GM12878 (cell line): ENCODE results near the gene GBGT1. TPM values are rescaled to one million over a fixed set of nuclear protein-coding genes. Genes with fewer than 3 reads are reported as not detected.

ENCODE experiments used
- ATAC-seq: fragments of 200-7000 bp; cut with Tn5 transposase; 3 replicates; pipeline ENCODE4 v1.9.1; 2020; ENCODE audit warnings: mild to moderate bottlenecking, moderate library complexity
- BruUV-seq: library from RNA; stranded (reverse); fragments of 400-500 nt; replicated peaks from 2 replicates; lab custom pipeline; 2021; lab: Mats Ljungman, UMichigan
- CTCF ChIA-PET: fragments of 300-600 bp; sonication (Branson Sonifier 250); formaldehyde crosslinking; extraction: SDS; loops from one replicate; lab custom pipeline; 2021; ENCODE audit warnings: inconsistent platforms; lab: Yijun Ruan, JAX
- POLR2A ChIA-PET: fragments of 350-600 bp; formaldehyde crosslinking; extraction: SDS; loops from one replicate; lab custom pipeline; 2021; ENCODE audit warnings: inconsistent platforms; lab: Charles Lee
- RAD21 ChIA-PET: fragments of 300-600 bp; sonication (Branson Sonifier 250); formaldehyde crosslinking; loops from one replicate; lab custom pipeline; 2023; ENCODE audit warnings: antibody characterized with exemption; ENCODE audit not compliant: unreplicated experiment; lab: Charles Lee
- SMC1A ChIA-PET: fragments of 300-600 bp; sonication (Branson Sonifier 250); formaldehyde crosslinking; loops from one replicate; lab custom pipeline; 2023; ENCODE audit not compliant: unreplicated experiment, uncharacterized antibody; lab: Charles Lee
- DNase-seq: peaks from one replicate; pipeline ENCODE4 v3.0.0-alpha.2; 2011; ENCODE audit warnings: low read depth, low spot score
- FAIRE-seq: peaks from 3 replicates; lab custom pipeline; 2011; peaks lifted over from hg19 to GRCh38; lab: Jason Lieb, UNC
- H2AFZ ChIP-seq: 2 replicates; pipeline ENCODE4 v1.6.0; 2011; ENCODE audit warnings: low read depth, low read length, control low read depth; ENCODE audit not compliant: control insufficient read depth
- H3K27ac ChIP-seq: 2 replicates; pipeline ENCODE4 v1.5.1; 2011; ENCODE audit warnings: control low read depth; ENCODE audit not compliant: control insufficient read depth, insufficient read depth
- H3K27me3 ChIP-seq, 2 experiments: replicated peaks in 1 of 2; 2 replicates each; pipeline versions ENCODE4 v1.6.0 to v1.6.1; 2011; ENCODE audit warnings: low read length in 1 of 2; ENCODE audit not compliant: control insufficient read depth in 2 of 2, insufficient read depth in 2 of 2
- H3K36me3 ChIP-seq, 2 experiments: 2 replicates each; pipeline ENCODE4 v1.5.1; 2011; ENCODE audit warnings: low read length in 1 of 2; ENCODE audit not compliant: control insufficient read depth in 2 of 2, insufficient read depth in 2 of 2
- H3K4me1 ChIP-seq: 2 replicates; pipeline ENCODE4 v1.6.1; 2011; ENCODE audit warnings: mild to moderate bottlenecking, low read length, moderate library complexity, mixed read lengths; ENCODE audit not compliant: control insufficient read depth, insufficient read depth
- H3K4me2 ChIP-seq: 2 replicates; pipeline ENCODE4 v1.6.0; 2011; ENCODE audit warnings: control low read depth; ENCODE audit not compliant: control insufficient read depth, insufficient read depth
- H3K4me3 ChIP-seq: fragments of 200-600 bp; sonication (generic); 2 replicates; pipeline ENCODE4 v1.5.1; 2016
- H3K79me2 ChIP-seq: 2 replicates; pipeline ENCODE4 v1.6.0; 2011; ENCODE audit warnings: low read length; ENCODE audit not compliant: control insufficient read depth, insufficient read depth
- H3K9ac ChIP-seq: 2 replicates; pipeline ENCODE4 v1.8.0; 2011; ENCODE audit warnings: low read length, control low read depth, mixed read lengths; ENCODE audit not compliant: control insufficient read depth, insufficient read depth
- H3K9me3 ChIP-seq: replicated peaks from 3 replicates; pipeline ENCODE4 v1.5.1; 2011; ENCODE audit warnings: mild to moderate bottlenecking, low read length; ENCODE audit not compliant: control insufficient read depth, insufficient read depth
- H4K20me1 ChIP-seq: 2 replicates; pipeline ENCODE4 v1.6.0; 2011; ENCODE audit not compliant: control insufficient read depth, insufficient read depth
- CREM ChIP-seq: IDR thresholded peaks from 2 replicates; pipeline ENCODE4 v1.6.1; 2014; ENCODE audit warnings: antibody characterized with exemption, low read depth
- FOXK2 ChIP-seq: fragments of 450-650 bp; IDR thresholded peaks from 2 replicates; pipeline ENCODE4 v1.6.1; 2017; ENCODE audit warnings: mild to moderate bottlenecking, moderate library complexity
- GABPA ChIP-seq: IDR thresholded peaks from 2 replicates; pipeline ENCODE4 v1.6.1; 2014; ENCODE audit warnings: antibody characterized with exemption, low read depth, mild to moderate bottlenecking, inconsistent platforms
- JUNB ChIP-seq: IDR thresholded peaks from 2 replicates; pipeline ENCODE4 v1.6.1; 2016; ENCODE audit warnings: antibody characterized with exemption, mild to moderate bottlenecking
- MEF2B ChIP-seq: fragments of 450-650 bp; IDR thresholded peaks from 2 replicates; pipeline ENCODE4 v1.6.1; 2018; ENCODE audit warnings: mild to moderate bottlenecking, moderate library complexity; ENCODE audit not compliant: partially characterized antibody, poor library complexity, severe bottlenecking
- MYC ChIP-seq: IDR thresholded peaks from 2 replicates; pipeline ENCODE4 v1.6.1; 2011; ENCODE audit warnings: mild to moderate bottlenecking, low read length, moderate library complexity, inconsistent platforms; ENCODE audit not compliant: insufficient read depth, insufficient replicate concordance, insufficient read length, severe bottlenecking
- NFIC ChIP-seq: IDR thresholded peaks from 2 replicates; pipeline ENCODE4 v1.6.1; 2012; ENCODE audit warnings: low read depth, mild to moderate bottlenecking, inconsistent platforms, low read length, moderate library complexity
- PAX5 ChIP-seq: IDR thresholded peaks from 2 replicates; pipeline ENCODE4 v1.6.1; 2011; ENCODE audit warnings: low read depth, low read length, borderline replicate concordance
- PKNOX1 ChIP-seq: fragments of 450-650 bp; IDR thresholded peaks from 2 replicates; pipeline ENCODE4 v1.6.1; 2016; ENCODE audit warnings: mild to moderate bottlenecking
- POLR2AphosphoS2 ChIP-seq: IDR thresholded peaks from 2 replicates; pipeline ENCODE4 v1.6.1; 2011; ENCODE audit warnings: low read depth, mild to moderate bottlenecking, low read length, improper control_type of control experiment, moderate library complexity
- POLR2AphosphoS5 ChIP-seq: IDR thresholded peaks from 2 replicates; pipeline ENCODE4 v1.6.1; 2011; ENCODE audit warnings: mild to moderate bottlenecking, low read length, inconsistent platforms
- SIX5 ChIP-seq: IDR thresholded peaks from 2 replicates; pipeline ENCODE4 v1.6.1; 2011; ENCODE audit warnings: mild to moderate bottlenecking, low read depth, low read length, moderate library complexity; ENCODE audit not compliant: severe bottlenecking
- SKIL ChIP-seq: fragments of 450-650 bp; IDR thresholded peaks from 2 replicates; pipeline ENCODE4 v1.6.1; 2017; ENCODE audit warnings: mild to moderate bottlenecking, low read depth, inconsistent platforms; ENCODE audit not compliant: poor library complexity, severe bottlenecking
- SUPT20H ChIP-seq: IDR thresholded peaks from 2 replicates; pipeline ENCODE4 v1.6.1; 2011; ENCODE audit warnings: low read depth, mild to moderate bottlenecking, low read length, moderate library complexity, borderline replicate concordance; ENCODE audit not compliant: control insufficient read depth
- TBL1XR1 ChIP-seq: IDR thresholded peaks from 2 replicates; pipeline ENCODE4 v1.6.1; 2012; ENCODE audit warnings: low read depth, low read length, improper control_type of control experiment
- WGBS: methylation state at CpG from one replicate; pipeline ENCODE4 v1.1.6; 2016; ENCODE audit warnings: low lambda C conversion rate; ENCODE audit not compliant: insufficient replicate concordance, insufficient coverage; ENCODE audit errors: missing lambda C conversion rate; 5-methylcytosine and 5-hydroxymethylcytosine counted together
- in situ Hi-C: fragments of 300-500 bp; cut with MboI; formaldehyde crosslinking; loops from 9 replicates; pipeline ENCODE4 v1.14.3; 2018; ENCODE audit warnings: mixed read lengths
- intact Hi-C: fragments of 100-400 bp; cut with micrococcal nuclease; formaldehyde crosslinking; loops from one replicate; pipeline ENCODE4 v1.14.2; 2022; ENCODE audit not compliant: unreplicated experiment
- polyA plus RNA-seq, 11 experiments: library from polyadenylated mRNA; depleted of rRNA in 4 of 11; unstranded in 6 of 11; stranded (reverse) in 5 of 11; fragments of >200 nt; fragmentation: Nextera tagmentation in 4 of 11; fragmentation: Illumina TruSeq in 1 of 11; extraction: Ambion mirVana in 4 of 11; extraction: Trizol in 1 of 11; gene quantifications; 1 replicate in 1 of 11; 2 replicates in 10 of 11; pipeline versions ENCODE4 v1.2.1 to v1.2.3, GENCODE V29; 2011 to 2016; ENCODE audit warnings: inconsistent platforms in 2 of 11, missing spikeins in 2 of 11, low read depth in 1 of 11
- total RNA-seq, 4 experiments: library from RNA; depleted of rRNA in 3 of 4; stranded (reverse); fragments of >200 nt in 3 of 4; fragmentation: Illumina TruSeq in 1 of 4; extraction: Trizol in 1 of 4; gene quantifications; 2 replicates each; pipeline versions ENCODE4 v1.2.1 to v1.2.3, GENCODE V29; 2013 to 2021
- TF ChIP-seq, protein P1 (sequence below): IDR thresholded peaks from 2 replicates; pipeline ENCODE4 v1.6.1; 2012; ENCODE audit warnings: low read depth, low read length, improper control_type of control experiment

GBGT1 gene
- total and polyA plus RNA-seq, 10 of the 15 experiments (the other 5 are each of a cell fraction or from before 2014, with no cell fraction given): 0.08 to 1.9 (median 0.49) TPM

DNA sequence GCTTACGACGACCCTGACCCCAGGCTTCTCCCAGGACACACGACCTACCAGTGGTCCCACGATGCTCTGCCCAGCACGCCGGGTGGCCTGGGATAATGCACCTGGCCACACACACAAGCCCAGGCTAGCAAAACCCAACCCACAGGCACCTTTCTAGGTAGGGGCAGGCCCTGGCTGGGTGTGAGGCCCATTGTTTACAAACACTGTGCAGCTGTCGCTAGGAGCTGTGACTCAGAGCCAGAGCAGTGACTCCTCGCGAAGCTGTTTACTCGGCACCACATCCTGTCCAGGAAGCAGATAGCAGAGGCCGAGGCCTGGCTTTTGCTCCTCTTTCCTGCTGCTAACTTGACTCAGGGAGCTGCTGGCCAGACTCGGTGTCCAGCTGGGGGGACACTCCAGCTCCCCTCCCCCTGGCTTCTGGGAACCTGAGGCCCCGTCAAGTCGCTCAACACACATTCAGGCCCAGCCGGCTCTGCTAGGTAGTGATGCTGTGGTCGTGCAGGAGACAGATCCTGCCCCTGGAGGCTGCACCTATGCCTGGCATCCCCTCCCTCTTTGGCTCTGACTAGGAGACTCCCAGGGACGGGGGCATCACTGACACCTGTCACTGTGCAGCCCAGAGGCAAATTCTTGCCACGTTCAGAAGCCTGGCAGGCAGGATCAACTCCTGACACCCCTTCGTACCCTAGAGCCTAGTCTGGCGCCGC lies 29.9 kb downstream of the GBGT1 start:
- POLR2A ChIA-PET: interaction anchor here (0.9 to 2.0 kb wide), 7 partner anchors 9 to 21 kb away, joined by 3 to 21 read pairs (median 4); no protein-coding TSS in a partner anchor
- TF ChIP-seq, protein P1, sequence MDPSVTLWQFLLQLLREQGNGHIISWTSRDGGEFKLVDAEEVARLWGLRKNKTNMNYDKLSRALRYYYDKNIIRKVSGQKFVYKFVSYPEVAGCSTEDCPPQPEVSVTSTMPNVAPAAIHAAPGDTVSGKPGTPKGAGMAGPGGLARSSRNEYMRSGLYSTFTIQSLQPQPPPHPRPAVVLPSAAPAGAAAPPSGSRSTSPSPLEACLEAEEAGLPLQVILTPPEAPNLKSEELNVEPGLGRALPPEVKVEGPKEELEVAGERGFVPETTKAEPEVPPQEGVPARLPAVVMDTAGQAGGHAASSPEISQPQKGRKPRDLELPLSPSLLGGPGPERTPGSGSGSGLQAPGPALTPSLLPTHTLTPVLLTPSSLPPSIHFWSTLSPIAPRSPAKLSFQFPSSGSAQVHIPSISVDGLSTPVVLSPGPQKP: no peak
- TF ChIP-seq PAX5 (peak; percentile 85; the same call in 1 of the 2 replicates), GABPA (no peak; the same call in 1 of the 2 replicates), SKIL (peak; percentile 88), MEF2B (peak; percentile 58), FOXK2 (peak; percentile 91), MYC (no peak), SUPT20H (no peak), CREM (peak; percentile 77), POLR2AphosphoS2 (no peak), POLR2AphosphoS5 (peak; percentile 76), NFIC (no peak; the same call in 1 of the 2 replicates), JUNB (peak; percentile 72; the same call in 1 of the 2 replicates), SIX5 (no peak), PKNOX1 (no peak), TBL1XR1 (peak; percentile 65; the same call in 1 of the 2 replicates)

More for the DNA sequence above, 29.9 kb downstream of the GBGT1 start:
- Histone ChIP-seq H3K4me2 (peak overlapping the region; percentile 73), H3K79me2 (peaks cover 63% of the 10 kb centered on the region), H3K27me3 (no peaks in the 10 kb centered on the region), H3K4me3 (no peak overlapping the region), H2AFZ (no peak overlapping the region), H3K4me1 (peaks cover 39% of the 10 kb centered on the region), H3K27ac (peak overlapping the region; percentile 88), H3K9ac (peak overlapping the region; percentile 39), H4K20me1 (no peaks in the 10 kb centered on the region), H3K36me3 (peaks cover 0 to 4% of the 10 kb centered on the region in 2 experiments; a peak in 3 of 4 replicates), H3K9me3 (no peaks in the 10 kb centered on the region)
- RAD21 ChIA-PET: interaction anchor here (1.0 to 3.1 kb wide), 4 partner anchors 10 to 20 kb away, joined by 3 to 30 read pairs (median 14); no protein-coding TSS in a partner anchor
- 15% methylated on average over 21 of the region's 21 CpGs for WGBS
- SMC1A ChIA-PET: interaction anchor here (1.1 to 5.9 kb wide), 6 partner anchors 7 to 103 kb away, joined by 4 to 48 read pairs (median 8); partner anchors contain the start of gene GTF3C5
- DNase-seq (no peak), FAIRE-seq (peak; percentile 97), ATAC-seq (peak; percentile 93)
- in situ Hi-C loops (loop anchor here (25.0 kb wide), 1 partner anchor 1872 kb away; no protein-coding TSS in a partner anchor), intact Hi-C loops (no loop called here)
- CTCF ChIA-PET: interaction anchor here (1.2 to 2.6 kb wide), 5 partner anchors 10 to 22 kb away, joined by 3 to 32 read pairs (median 9); no protein-coding TSS in a partner anchor
- BruUV-seq: TSS peak; percentile 98
